Measurements from ENCODE around the gene DNA2.

DNA sequence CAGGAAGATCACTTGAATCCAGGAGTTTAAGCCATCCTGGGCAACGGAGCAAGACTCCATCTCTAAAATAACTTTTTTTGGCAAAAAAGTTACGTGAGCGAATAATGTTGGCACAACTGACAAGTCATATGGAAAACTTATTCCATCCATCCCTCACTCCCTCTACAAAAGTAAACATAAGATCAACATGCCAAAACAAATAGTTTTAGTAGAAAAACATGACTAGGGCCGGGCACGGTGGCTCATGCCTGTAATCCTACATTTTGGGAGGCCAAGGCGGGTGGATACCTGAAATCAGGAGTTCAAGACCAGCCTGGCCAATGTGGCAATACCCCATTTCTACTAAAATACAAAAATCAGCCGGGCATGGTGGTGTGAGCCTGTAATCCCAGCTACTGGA, 29.9 kb upstream of the DNA2 start:
- TF ChIP-seq, protein P1, sequence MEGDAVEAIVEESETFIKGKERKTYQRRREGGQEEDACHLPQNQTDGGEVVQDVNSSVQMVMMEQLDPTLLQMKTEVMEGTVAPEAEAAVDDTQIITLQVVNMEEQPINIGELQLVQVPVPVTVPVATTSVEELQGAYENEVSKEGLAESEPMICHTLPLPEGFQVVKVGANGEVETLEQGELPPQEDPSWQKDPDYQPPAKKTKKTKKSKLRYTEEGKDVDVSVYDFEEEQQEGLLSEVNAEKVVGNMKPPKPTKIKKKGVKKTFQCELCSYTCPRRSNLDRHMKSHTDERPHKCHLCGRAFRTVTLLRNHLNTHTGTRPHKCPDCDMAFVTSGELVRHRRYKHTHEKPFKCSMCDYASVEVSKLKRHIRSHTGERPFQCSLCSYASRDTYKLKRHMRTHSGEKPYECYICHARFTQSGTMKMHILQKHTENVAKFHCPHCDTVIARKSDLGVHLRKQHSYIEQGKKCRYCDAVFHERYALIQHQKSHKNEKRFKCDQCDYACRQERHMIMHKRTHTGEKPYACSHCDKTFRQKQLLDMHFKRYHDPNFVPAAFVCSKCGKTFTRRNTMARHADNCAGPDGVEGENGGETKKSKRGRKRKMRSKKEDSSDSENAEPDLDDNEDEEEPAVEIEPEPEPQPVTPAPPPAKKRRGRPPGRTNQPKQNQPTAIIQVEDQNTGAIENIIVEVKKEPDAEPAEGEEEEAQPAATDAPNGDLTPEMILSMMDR (IDR thresholded peaks at IDR 0.05), result no peak
- no peak for TF ChIP-seq POLR2AphosphoS5 (IDR thresholded peaks at IDR 0.05; ENCODE audit: insufficient read depth in 1 of 2, low read depth in 1 of 2)
- TF ChIP-seq POLR2A (IDR thresholded peaks at IDR 0.05), result no peak

All from vagina (tissue), 2 donors.